ENCODE measurements around the gene MAPK12. TPM values are rescaled to one million over a fixed set of nuclear protein-coding genes. Genes with fewer than 3 reads are reported as not detected.

Gene MAPK12
- 10 to 100 TPM; 46.5 to 57.0 TPM for total RNA-seq
- polyA plus RNA-seq (2013, experiment 1 of 2) = 14.6 TPM
- 13.5 TPM for polyA plus RNA-seq (2013, experiment 2 of 2)
- long read RNA-seq, experiment 1, transcript MAPK12-201 (12 exons, 1,918 nt) = major isoform, 6 of 26 reads
- long read RNA-seq, experiment 1, partial matches to known transcripts = 9 of 26 reads
- long read RNA-seq, experiment 1, other reads (novel, unspliced or antisense) = 11 of 26 reads
- long read RNA-seq, experiment 2, transcript MAPK12-201 (12 exons, 1,918 nt) = major isoform, 68 of 121 reads
- long read RNA-seq, experiment 2, partial matches to known transcripts = 22 of 121 reads
- long read RNA-seq, experiment 2, other reads (novel, unspliced or antisense) = 28 of 121 reads
- long read RNA-seq, experiment 3, partial matches to known transcripts = 7 of 18 reads
- long read RNA-seq, experiment 3, other reads (novel, unspliced or antisense) = 8 of 18 reads
- long read RNA-seq, experiment 4, partial matches to known transcripts = 0 of 1 reads
- long read RNA-seq, experiment 4, other reads (novel, unspliced or antisense) = 1 of 1 reads

- Mint-ChIP-seq H3K4me3 (peak within 1 kb of the TSS; percentile 59), H3K27ac (no peak within 1 kb of the TSS), H3K36me3 (ENCODE audit: low read depth) (peaks cover 5% of the 10 kb centered on the region), H3K27me3 (ENCODE audit: insufficient read depth) (peaks cover 35% of the 10 kb centered on the region), H3K9me3 (no peaks in the 10 kb centered on the region), H3K4me1 (peaks cover 5% of the 10 kb centered on the region)
- TF ChIP-seq CTCF (conservative IDR thresholded peaks at IDR 0.05) = no peak
- H3K27me3 ChIP-seq (ENCODE audit: control insufficient read depth, insufficient read depth, low read length, poor library complexity, severe bottlenecking) = peaks cover 5% of the 10 kb centered on the region
- DNase-seq = peak; percentile 82
- H3K9me3 ChIP-seq (ENCODE audit: control insufficient read depth, low read length) = no peaks in the 10 kb centered on the region
- H3K4me3 ChIP-seq (ENCODE audit: low read length) = peak within 1 kb of the TSS; percentile 77
- H3K27ac ChIP-seq (ENCODE audit: low read depth, low read length) = no peak within 1 kb of the TSS
- peak within 1 kb of the TSS; percentile 34 for H3K9ac ChIP-seq (ENCODE audit: extremely low read depth, low read length, poor library complexity, severe bottlenecking)
- H3K36me3 ChIP-seq (ENCODE audit: control insufficient read depth, insufficient read depth, low read length) = peaks cover 10% of the 10 kb centered on the region
- H3K4me1 ChIP-seq (ENCODE audit: control insufficient read depth, insufficient read depth, low read length) = no peaks in the 10 kb centered on the region
- 9 to 12% methylated on average over 15 to 60 of the region's 61 CpGs for WGBS, 2 experiments (ENCODE audit: insufficient coverage in 1 of 2, insufficient read length in 1 of 2)
Measured at GRCh38 chr22:50261615-50262459, at the start of gene MAPK12. TSS of gene MAPK12 (minus strand) at chr22:50261683. CDS start at chr22:50261509, 174 bp downstream.

- Mint-ChIP-seq H3K36me3 (ENCODE audit: low read depth) (no peaks in the 10 kb centered on the region), H3K4me3 (no peak overlapping the region), H3K27me3 (ENCODE audit: insufficient read depth) (peaks cover 3% of the 10 kb centered on the region), H3K4me1 (peaks cover 12% of the 10 kb centered on the region), H3K9me3 (no peaks in the 10 kb centered on the region), H3K27ac (no peak overlapping the region)
- Histone ChIP-seq H3K27ac (ENCODE audit: low read depth, low read length) (no peak overlapping the region), H3K4me1 (ENCODE audit: control insufficient read depth, insufficient read depth, low read length) (no peaks in the 10 kb centered on the region), H3K4me3 (ENCODE audit: low read length) (no peak overlapping the region), H3K9me3 (ENCODE audit: control insufficient read depth, low read length) (no peaks in the 10 kb centered on the region), H3K9ac (ENCODE audit: extremely low read depth, low read length, poor library complexity, severe bottlenecking) (no peak overlapping the region), H3K27me3 (ENCODE audit: control insufficient read depth, insufficient read depth, low read length, poor library complexity, severe bottlenecking) (no peaks in the 10 kb centered on the region), H3K36me3 (ENCODE audit: control insufficient read depth, insufficient read depth, low read length) (no peaks in the 10 kb centered on the region)
- peak; percentile 44 for DNase-seq
- 90 to 93% methylated on average over 12 to 16 of the region's 16 CpGs for WGBS, 2 experiments (ENCODE audit: insufficient coverage in 1 of 2, insufficient read length in 1 of 2)
- no peak for TF ChIP-seq CTCF (conservative IDR thresholded peaks at IDR 0.05)
Measured at GRCh38 chr22:50310949-50311444, 49.5 kb upstream of the MAPK12 start.

- Mint-ChIP-seq H3K27ac (no peak overlapping the region), H3K36me3 (ENCODE audit: low read depth) (no peaks in the 10 kb centered on the region), H3K27me3 (ENCODE audit: insufficient read depth) (peaks cover 2% of the 10 kb centered on the region), H3K4me3 (no peak overlapping the region), H3K4me1 (peaks cover 14% of the 10 kb centered on the region), H3K9me3 (no peaks in the 10 kb centered on the region)
- H3K9ac ChIP-seq (ENCODE audit: extremely low read depth, low read length, poor library complexity, severe bottlenecking) = no peak overlapping the region
- no peaks in the 10 kb centered on the region for H3K36me3 ChIP-seq (ENCODE audit: control insufficient read depth, insufficient read depth, low read length)
- no peaks in the 10 kb centered on the region for H3K9me3 ChIP-seq (ENCODE audit: control insufficient read depth, low read length)
- no peak for TF ChIP-seq CTCF (conservative IDR thresholded peaks at IDR 0.05)
- WGBS, 2 experiments (ENCODE audit: insufficient coverage in 1 of 2, insufficient read length in 1 of 2) = 85 to 89% methylated on average over 9 to 17 of the region's 21 CpGs
- H3K4me3 ChIP-seq (ENCODE audit: low read length) = no peak overlapping the region
- H3K27me3 ChIP-seq (ENCODE audit: control insufficient read depth, insufficient read depth, low read length, poor library complexity, severe bottlenecking) = no peaks in the 10 kb centered on the region
- no peak overlapping the region for H3K27ac ChIP-seq (ENCODE audit: low read depth, low read length)
- no peak for DNase-seq
- no peaks in the 10 kb centered on the region for H3K4me1 ChIP-seq (ENCODE audit: control insufficient read depth, insufficient read depth, low read length)
Measured at GRCh38 chr22:50310031-50310722, 48.7 kb upstream of the MAPK12 start.
